PFSK-1 (cell line): ENCODE results near the gene RNF125.

Experiments used
- TAF1 ChIP-seq: IDR thresholded peaks from 2 replicates; pipeline ENCODE4 v1.6.1; 2012; ENCODE audit warnings: low read length, control low read depth, borderline replicate concordance; ENCODE audit not compliant: insufficient read depth
- TF ChIP-seq, protein P1 (sequence below), 2 experiments: IDR thresholded peaks; 2 replicates each; pipeline versions ENCODE4 v1.6.1 to v1.8.0; 2011 to 2012; ENCODE audit warnings: low read depth in 2 of 2, low read length in 2 of 2, control low read depth in 1 of 2, inconsistent platforms in 1 of 2, mild to moderate bottlenecking in 1 of 2, moderate library complexity in 1 of 2; ENCODE audit not compliant: insufficient read depth in 1 of 2

GRCh38 chr18:32011193-32011592, 7.4 kb upstream of the RNF125 start:
- TF ChIP-seq TAF1: no peak
- TF ChIP-seq, protein P1, sequence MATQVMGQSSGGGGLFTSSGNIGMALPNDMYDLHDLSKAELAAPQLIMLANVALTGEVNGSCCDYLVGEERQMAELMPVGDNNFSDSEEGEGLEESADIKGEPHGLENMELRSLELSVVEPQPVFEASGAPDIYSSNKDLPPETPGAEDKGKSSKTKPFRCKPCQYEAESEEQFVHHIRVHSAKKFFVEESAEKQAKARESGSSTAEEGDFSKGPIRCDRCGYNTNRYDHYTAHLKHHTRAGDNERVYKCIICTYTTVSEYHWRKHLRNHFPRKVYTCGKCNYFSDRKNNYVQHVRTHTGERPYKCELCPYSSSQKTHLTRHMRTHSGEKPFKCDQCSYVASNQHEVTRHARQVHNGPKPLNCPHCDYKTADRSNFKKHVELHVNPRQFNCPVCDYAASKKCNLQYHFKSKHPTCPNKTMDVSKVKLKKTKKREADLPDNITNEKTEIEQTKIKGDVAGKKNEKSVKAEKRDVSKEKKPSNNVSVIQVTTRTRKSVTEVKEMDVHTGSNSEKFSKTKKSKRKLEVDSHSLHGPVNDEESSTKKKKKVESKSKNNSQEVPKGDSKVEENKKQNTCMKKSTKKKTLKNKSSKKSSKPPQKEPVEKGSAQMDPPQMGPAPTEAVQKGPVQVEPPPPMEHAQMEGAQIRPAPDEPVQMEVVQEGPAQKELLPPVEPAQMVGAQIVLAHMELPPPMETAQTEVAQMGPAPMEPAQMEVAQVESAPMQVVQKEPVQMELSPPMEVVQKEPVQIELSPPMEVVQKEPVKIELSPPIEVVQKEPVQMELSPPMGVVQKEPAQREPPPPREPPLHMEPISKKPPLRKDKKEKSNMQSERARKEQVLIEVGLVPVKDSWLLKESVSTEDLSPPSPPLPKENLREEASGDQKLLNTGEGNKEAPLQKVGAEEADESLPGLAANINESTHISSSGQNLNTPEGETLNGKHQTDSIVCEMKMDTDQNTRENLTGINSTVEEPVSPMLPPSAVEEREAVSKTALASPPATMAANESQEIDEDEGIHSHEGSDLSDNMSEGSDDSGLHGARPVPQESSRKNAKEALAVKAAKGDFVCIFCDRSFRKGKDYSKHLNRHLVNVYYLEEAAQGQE (IDR thresholded peaks at IDR 0.05; ENCODE audit: insufficient read depth in 1 of 2, low read depth in 2 of 2, low read length in 2 of 2): no peak
